HEK293T (cell line): ENCODE data around the gene WNT9A.

Experiments
- ARNT ChIP-seq: fragments of 450-650 bp; IDR thresholded peaks from 2 replicates; pipeline ENCODE4 v1.6.1; 2017; ENCODE audit warnings: mild to moderate bottlenecking
- ELF4 ChIP-seq: fragments of 450-650 bp; IDR thresholded peaks from 2 replicates; pipeline ENCODE4 v1.6.1; 2017; ENCODE audit warnings: antibody characterized with exemption
- FOXA1 ChIP-seq: fragments of 450-650 bp; IDR thresholded peaks from 2 replicates; pipeline ENCODE4 v1.6.1; 2016; ENCODE audit warnings: mild to moderate bottlenecking
- FOXK2 ChIP-seq: fragments of 450-650 bp; IDR thresholded peaks from 2 replicates; pipeline ENCODE4 v1.6.1; 2016; ENCODE audit warnings: mild to moderate bottlenecking
- FOXM1 ChIP-seq: fragments of 450-650 bp; IDR thresholded peaks from 2 replicates; pipeline ENCODE4 v1.6.1; 2017; ENCODE audit warnings: mild to moderate bottlenecking, borderline replicate concordance
- HDGF ChIP-seq: fragments of 450-650 bp; IDR thresholded peaks from 2 replicates; pipeline ENCODE4 v1.6.1; 2017; ENCODE audit warnings: antibody characterized with exemption, borderline replicate concordance
- L3MBTL2 ChIP-seq: fragments of 450-650 bp; conservative IDR thresholded peaks from 2 replicates; pipeline ENCODE4 v1.6.1; 2016; ENCODE audit warnings: mild to moderate bottlenecking
- LEF1 ChIP-seq: fragments of 450-650 bp; IDR thresholded peaks from 2 replicates; pipeline ENCODE4 v1.6.1; 2017; ENCODE audit warnings: mild to moderate bottlenecking, borderline replicate concordance
- NFRKB ChIP-seq: fragments of 450-650 bp; IDR thresholded peaks from 2 replicates; pipeline ENCODE4 v1.6.1; 2016; ENCODE audit warnings: mild to moderate bottlenecking, moderate library complexity
- SP1 ChIP-seq: fragments of 450-650 bp; IDR thresholded peaks from 2 replicates; pipeline ENCODE4 v1.6.1; 2017
- SUZ12 ChIP-seq: fragments of 450-650 bp; IDR thresholded peaks from 2 replicates; pipeline ENCODE4 v1.6.1; 2016; ENCODE audit warnings: mild to moderate bottlenecking
- TARDBP ChIP-seq: fragments of 450-650 bp; IDR thresholded peaks from 2 replicates; pipeline ENCODE4 v1.6.1; 2016
- ZNF384 ChIP-seq: fragments of 450-650 bp; IDR thresholded peaks from 2 replicates; pipeline ENCODE4 v1.6.1; 2016

DNA sequence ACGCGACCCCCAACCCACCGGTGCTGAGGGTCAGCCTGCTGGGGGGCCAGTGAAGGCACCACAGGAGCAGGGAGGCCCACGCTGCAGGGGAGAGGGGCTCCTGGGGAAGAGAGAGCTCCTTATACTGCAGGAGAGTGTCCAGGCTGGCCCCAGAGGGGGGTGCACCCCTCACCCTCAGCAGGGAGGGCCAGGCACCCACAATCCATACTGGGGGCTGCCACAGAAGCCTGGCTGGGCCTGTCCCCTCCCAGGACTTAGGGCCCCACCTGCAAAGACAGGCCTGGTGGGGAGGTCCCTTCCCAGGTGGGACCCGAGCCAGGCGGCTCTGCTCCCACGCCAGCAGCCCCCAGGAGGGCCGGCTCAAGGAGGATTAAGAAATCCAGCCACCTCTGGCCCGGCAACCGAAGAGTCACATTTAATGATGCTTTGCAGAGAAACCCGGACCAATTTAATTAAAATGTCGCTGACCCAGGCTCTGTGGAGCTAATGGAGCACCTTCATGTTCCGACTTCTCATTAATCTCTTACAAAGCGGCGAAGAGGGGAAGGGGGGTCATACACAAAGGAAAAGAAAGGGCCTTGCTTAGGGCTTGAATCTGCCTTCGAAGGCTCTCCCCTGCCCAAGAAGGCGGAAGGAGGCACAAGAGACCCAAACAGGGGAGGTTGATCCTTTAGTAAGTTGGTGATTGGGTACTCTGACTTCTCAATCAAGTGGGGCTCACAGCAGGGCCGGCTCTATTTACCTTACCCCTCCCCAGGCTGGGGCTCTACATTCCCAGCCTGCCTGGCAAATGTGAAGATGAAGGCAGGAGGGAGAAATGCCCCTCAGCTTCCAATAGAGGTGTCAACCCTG lies 25.0 kb downstream of the WNT9A start:
- no peak for TF ChIP-seq ZNF384
- TF ChIP-seq SUZ12 = no peak
- no peak for TF ChIP-seq L3MBTL2
- TF ChIP-seq FOXM1 = no peak
- TF ChIP-seq NFRKB = no peak
- TF ChIP-seq FOXA1 = no peak
- no peak for TF ChIP-seq TARDBP
- no peak for TF ChIP-seq FOXK2
- TF ChIP-seq ELF4 = no peak
- TF ChIP-seq LEF1 = no peak
- no peak for TF ChIP-seq HDGF
- no peak for TF ChIP-seq ARNT
- TF ChIP-seq SP1 = no peak
